NCI-H2196 treated with DMSO at 0.1 percent for 48 hours (cell line): ENCODE results near the gene SMTNL2.

Source experiments
- DNase-seq: peaks from one replicate; lab custom pipeline; 2025; ENCODE audit not compliant: unreplicated experiment; lab: John Stamatoyannopoulos, UW

Gene SMTNL2

DNA sequence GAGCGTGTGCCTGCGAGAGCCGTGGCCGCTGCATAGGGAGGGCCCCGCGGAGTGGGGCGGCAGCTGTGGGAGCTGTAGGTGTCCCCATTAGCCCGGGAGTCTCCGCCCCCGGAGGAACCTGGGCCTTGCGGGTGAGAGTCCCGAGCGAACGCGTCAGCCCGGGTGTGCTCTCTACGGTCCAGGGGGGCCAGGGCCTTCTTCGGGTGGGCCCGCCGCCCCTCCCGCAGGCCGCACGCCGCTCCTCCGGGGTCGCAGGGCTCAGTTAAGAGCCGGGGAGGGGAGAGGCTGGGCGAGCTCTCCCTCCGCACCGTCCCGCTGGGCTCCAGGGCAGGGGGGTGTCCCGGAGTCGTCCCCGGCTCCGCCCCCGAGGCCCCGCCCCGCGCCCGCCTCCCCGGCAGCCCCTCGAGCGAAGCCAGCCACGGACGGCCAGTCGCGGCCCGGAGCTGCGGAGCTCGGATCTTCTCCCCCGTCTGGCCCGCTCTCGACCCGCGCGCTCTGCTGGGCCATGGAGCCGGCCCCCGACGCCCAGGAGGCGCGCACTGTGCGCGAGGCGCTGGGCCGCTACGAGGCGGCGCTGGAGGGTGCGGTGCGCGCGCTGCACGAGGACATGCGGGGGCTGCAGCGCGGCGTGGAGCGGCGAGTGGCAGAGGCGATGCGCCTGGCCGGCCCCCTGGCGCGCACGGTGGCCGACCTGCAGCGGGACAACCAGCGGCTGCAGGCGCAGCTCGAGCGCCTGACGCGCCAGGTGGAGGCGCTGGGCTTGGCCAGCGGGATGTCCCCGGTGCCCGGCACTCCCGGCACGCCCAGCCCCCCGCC lies at the start of gene SMTNL2:
Gene SMTNL2 (plus strand): TSS at position 429 of the 816 bp plus-strand sequence. CDS start 77 bp downstream, at position 506.
- DNase-seq: no peak

- no peak for DNase-seq
These were observed 49.2 kb upstream of the SMTNL2 start for GRCh38 chr17:4534928-4535666.

GRCh38 chr17:4535667-4536258 lies 48.6 kb upstream of the SMTNL2 start:
- DNase-seq: no peak

GRCh38 chr17:4536259-4536741 lies 48.0 kb upstream of the SMTNL2 start:
- DNase-seq: no peak

- no peak for DNase-seq
These were observed 47.5 kb upstream of the SMTNL2 start for GRCh38 chr17:4536742-4537411.

GRCh38 chr17:4537451-4538235 lies 46.7 kb upstream of the SMTNL2 start:
- DNase-seq: no peak

GRCh38 chr17:4538236-4539002 lies 45.9 kb upstream of the SMTNL2 start:
- no peak for DNase-seq

DNA sequence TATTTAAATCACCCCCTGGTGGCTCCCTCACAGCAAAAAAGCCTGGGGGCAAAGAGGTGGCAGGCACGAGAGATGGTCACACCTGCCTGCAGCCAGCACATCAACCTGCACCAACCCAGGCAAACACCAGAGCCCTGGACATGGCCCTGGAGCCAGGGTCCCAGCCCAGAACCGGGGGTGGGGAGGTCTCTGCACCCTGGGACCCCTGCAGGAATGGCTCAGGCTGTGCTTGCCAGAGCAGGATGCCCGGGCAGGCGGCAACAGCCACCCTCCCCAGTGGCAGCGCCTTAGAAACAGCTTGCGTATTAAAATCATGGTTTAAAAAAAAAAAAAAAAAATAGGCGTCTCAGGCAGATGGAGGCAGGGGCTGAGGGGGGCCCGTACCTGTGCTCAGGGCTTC lies 45.3 kb upstream of the SMTNL2 start:
- no peak for DNase-seq

DNA sequence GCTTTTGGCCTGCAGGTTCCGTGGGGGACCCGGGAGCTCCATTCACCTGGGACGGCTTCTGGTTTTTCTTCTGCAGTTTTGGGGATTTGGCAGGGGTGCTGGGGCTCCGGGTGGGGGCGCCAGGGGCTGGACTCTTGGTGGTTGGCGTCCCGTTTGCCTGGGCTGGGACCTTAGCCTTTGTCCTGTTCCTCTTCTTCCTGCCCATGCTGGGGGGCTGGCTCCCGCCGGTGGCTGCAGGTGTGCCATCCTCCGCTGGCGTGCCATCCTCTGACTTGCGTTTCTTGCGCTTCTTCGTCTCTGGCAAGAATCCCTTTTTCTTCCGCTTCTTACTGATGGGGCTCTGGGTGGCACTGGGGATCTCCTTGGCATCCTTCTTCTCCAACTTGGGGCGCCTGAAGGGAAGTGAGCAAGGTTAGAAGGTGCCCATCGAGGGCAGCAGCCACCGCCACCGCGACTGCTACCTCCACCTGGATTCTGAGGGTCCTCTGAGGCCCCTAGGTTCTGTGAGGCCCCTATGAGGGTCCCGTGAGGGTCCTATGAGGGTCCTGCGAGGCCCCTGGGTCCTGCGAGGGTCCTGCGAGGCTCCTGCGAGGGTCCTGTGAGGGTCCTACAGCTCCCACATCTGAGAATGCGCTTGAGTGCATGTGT lies 44.6 kb upstream of the SMTNL2 start:
- no peak for DNase-seq

- no peak for DNase-seq
These were observed 44.1 kb upstream of the SMTNL2 start for GRCh38 chr17:4540224-4540651.

DNA sequence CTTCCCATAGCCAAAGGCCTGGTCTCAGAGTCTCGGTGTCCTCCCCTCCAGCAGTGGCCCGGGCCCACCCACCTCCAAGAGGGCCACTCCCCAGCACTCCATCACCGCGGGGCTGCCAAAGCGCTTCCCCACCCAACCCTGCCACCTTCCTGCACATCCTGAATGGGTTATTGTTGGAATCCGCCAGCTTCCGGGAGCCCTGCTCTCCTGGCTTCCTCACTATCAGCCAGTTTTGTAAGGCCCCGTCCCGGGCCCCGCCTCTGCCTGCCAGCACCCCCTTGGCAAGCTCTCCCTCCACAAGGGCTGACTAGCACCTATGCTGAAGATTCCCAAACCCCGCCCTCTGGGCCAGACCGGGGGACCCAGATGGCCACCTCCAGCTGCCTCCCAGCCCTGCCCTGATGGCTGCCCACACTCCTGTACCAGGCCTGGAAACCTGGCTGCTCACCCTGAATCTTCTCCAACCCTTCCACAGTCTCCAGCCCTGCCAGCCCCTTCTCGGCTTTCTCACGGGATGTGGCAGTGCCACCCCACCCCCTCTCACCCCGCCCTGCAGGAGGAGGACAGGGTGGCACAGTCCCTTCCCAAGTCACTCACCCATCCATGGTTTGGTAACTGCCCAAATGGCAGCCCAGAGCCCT lies 43.5 kb upstream of the SMTNL2 start:
- DNase-seq: no peak

- no peak for DNase-seq
These were observed 42.9 kb upstream of the SMTNL2 start for GRCh38 chr17:4541328-4542002.

DNA sequence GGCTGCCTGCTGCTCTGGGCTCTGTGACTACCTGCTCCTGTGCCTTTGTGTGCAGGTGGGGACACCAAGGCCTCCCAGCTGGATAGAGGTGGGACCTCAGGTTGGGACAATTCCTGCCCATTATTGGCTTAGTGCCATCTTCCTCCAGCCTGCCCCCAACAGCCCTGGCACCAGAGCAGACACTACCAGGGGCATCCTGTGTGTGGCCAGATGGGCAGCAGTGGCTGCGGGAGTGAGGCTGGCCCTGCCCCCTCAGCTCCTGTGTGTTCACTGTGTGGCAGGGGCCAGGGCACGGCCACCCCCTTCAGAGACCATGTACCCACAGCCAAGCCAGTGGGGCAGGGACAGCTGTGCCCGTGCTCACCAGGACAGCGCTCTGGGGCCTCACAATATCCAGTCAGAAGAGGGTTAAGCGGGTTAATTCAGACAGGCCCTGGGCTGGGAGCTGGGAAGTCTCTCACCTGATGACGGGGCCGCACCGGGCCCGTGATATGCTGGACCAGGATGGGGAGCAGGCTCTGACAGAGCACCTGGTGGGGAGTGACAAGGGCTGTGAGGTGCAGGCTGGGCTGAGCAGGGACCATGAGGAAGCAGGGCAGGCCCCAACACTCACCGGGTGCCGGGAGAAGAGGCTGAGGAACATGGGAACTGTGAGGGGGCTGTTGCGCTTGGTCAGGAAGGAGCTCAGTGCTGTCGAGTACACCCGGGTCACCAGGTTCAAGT lies 42.2 kb upstream of the SMTNL2 start:
- no peak for DNase-seq

- DNase-seq: no peak
These were observed 41.6 kb upstream of the SMTNL2 start for GRCh38 chr17:4542726-4543191.

- no peak for DNase-seq
These were observed 40.7 kb upstream of the SMTNL2 start for GRCh38 chr17:4543557-4544026.

- DNase-seq: no peak
These were observed 40.0 kb upstream of the SMTNL2 start for GRCh38 chr17:4544135-4544950.

DNA sequence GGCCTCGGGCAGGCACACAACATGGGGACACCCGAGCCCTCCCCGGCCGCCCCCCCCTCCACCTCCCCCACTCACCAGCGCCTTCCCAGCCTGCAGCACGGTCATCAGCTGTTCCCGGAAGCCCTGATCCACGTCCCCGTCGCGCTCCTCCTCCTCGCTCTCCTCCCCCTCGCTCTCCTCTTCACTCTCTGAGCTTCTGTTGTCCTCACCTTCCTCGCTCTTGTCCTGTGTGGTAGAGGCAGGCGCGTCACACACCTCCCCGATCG lies 39.4 kb upstream of the SMTNL2 start:
- DNase-seq: no peak
